HG03135 (cell line): Measurements from ENCODE around the gene ELP1.
"Not testable (repeated sequence)": the region's sequence is repeated elsewhere in the genome, so short reads cannot be mapped to it uniquely, and the experiment has no call there.

Source experiments
- ATAC-seq: cut with Tn5 transposase; IDR thresholded peaks from one replicate; pipeline ENCODE4 v1.9.1; 2021; ENCODE audit warnings: mild to moderate bottlenecking, moderate library complexity; ENCODE audit not compliant: unreplicated experiment

Gene ELP1

DNA sequence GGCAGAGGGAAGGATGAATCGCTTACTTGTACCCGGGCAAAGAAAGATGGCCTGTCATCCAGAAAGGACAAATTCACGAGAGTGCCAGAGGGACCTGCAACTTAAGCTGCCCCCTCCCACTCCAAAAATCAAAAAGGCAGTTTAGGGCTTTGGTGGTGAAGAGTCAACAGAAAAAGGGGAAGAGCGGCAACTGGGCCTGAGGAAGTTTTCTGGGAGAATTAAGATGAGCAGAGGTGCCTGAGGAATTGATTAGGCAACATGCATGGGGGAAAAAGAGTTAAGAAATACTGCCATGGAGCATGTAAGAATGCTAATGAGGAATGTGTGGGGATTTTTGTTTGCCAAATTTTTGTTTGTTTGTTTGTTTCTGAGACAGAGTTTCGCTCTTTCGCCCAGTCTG, 76.4 kb downstream of the ELP1 start:
- ATAC-seq: no peak

DNA sequence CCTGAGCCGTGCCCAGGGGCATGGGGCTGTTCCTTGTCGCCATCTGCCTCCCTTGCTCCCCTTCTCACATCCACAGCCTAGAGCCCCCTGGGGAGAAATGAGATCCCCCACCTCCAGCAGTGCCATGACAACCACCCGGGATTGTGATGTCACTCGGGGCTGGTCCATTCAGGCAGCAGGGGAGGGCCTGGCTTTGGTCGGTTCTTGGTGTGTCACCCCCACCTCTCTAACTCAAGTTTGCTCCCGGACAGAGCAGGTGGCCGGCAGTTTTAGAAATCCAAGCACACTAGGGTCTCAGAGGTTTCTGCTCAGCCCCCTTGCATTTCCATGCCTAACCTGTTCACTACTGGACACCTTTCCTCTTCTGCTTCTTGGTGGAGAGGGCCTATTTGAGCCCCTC, 78.0 kb downstream of the ELP1 start, which contains the start of gene ACTL7B:
TSS of gene ACTL7B (minus strand) at position 99 of the 400 bp plus-strand sequence. CDS start at position 43, 56 bp downstream.
- no peak for ATAC-seq

- no peak for ATAC-seq
These were observed 78.4 kb downstream of the ELP1 start for GRCh38 chr9:108855529-108855886.

DNA sequence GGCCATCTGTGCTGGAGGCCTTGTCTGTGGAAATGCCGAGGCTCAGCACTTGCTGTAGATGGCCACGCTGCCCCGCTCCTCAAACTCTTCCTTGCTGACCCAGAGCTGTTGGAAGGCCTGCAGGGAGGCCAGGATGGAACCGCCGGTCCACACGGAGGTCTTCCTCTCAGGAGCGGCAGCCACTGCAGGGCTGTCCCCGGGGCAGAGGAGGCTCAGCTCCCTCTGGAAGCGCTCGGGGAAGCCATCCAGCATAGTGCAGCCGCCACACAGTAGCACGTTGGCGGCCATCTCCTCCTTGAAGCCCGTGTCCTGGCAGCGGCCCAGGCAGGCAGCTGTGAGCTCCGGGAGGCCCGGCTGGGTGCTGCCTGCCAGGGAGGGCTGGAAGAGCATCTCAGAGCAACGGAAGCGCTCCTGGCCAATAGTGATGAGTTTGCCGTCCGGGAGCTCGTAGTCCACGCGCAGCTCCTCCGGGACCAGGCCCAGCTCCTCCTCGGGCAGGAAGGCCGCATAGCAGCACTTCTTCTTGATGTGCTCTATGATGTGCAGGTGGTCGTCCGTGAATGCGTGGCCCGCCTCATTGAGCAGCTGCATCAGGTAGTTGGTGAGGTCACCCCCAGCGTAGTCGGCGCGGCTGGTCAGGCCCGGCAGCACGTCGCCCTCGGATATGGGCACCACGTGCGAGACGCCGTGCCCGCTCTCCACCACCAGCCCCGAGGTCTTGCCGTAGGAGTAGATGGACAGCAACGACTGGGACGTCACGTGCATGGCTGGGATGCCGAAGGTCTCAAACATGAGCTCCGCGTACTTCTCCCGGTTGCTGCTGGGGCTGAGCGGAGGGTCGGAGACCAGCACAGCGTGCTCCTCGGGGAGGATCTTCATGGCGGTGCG, 79.0 kb downstream of the ELP1 start:
- ATAC-seq: no peak

GRCh38 chr9:108854094-108854493, 79.8 kb downstream of the ELP1 start:
- ATAC-seq: no peak

DNA sequence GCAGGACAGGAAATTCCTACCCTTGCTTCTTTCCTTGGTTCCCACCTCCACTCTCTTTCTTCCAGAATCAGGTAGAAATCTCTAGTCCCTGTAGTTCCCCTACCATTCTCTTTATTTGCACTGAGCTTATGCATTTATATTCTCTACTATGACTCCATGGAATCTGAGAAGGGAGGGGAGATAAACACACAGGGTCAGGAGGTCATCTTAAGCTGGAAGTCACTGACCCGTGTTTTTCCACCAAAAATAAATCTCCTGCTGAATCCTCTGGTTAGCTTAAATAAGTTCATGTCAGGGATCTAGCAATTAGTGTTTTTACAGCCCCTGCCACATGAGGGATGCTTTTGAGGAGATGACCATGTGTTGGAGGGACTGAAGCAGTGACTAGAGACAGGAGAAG, 81.8 kb downstream of the ELP1 start:
- no peak for ATAC-seq

- ATAC-seq: no peak
These were observed 82.8 kb downstream of the ELP1 start for GRCh38 chr9:108851138-108851537.

- ATAC-seq: no peak
These were observed 83.5 kb downstream of the ELP1 start for GRCh38 chr9:108850293-108850897.

- not testable (repeated sequence) for ATAC-seq
These were observed 85.6 kb downstream of the ELP1 start for GRCh38 chr9:108848296-108848695.

- no peak for ATAC-seq
These were observed 88.0 kb downstream of the ELP1 start for GRCh38 chr9:108845947-108846346.

DNA sequence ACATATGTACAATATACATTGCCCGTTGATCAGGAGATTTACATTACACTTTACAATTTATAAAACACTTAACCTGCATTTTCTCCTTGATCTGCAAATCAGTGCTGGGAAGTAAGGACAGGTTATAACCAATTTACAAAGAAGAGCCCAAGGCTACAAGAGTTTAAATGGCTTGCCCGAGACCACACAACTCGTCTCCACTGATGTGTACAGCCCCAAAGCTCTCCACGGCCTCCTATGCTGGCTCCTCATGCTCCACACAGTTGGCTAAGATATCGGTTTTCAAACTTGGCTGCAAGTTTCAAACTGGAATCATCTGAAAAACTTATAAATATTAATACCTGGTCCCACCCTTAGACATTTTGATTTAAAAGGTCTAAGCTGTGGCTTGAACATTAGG, 88.4 kb downstream of the ELP1 start:
- ATAC-seq: no peak

DNA sequence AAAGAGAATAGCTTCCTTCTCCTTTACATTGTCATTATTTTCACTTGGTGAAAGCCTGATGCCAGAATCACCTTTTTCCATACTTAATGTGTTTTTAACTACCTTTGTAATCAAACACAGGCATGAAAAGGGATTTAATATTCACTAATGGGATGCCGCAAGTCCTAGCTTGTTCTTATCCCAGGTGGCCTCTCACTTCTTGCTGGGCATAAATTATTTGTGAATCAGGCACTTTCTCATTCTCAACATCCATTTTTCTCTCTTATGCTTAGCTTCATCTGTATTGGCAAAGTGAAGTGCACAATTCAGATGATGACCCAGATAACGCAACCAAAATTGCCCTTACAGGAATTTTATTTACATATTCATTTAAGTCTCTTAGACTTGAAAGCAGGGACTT, 89.1 kb downstream of the ELP1 start:
- no peak for ATAC-seq

DNA sequence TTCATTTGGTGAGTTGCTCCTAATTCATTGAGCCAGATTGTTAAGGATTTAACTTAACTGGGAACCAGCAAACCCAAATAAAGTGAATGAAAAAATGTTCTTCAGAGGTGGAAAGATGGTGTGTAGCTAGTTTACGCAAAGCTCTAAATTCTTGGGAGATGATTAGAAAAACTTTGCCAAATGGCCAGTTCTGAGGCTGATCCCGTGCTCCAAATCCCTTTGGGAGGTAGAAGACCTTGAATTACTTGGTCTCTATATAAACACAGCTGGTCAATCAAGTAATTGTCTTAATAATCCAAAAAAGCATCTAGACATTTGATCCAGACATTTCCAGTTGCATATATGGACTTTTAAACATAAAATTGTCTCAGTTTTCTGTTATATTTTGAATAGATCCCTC, 89.5 kb downstream of the ELP1 start:
- ATAC-seq: no peak

DNA sequence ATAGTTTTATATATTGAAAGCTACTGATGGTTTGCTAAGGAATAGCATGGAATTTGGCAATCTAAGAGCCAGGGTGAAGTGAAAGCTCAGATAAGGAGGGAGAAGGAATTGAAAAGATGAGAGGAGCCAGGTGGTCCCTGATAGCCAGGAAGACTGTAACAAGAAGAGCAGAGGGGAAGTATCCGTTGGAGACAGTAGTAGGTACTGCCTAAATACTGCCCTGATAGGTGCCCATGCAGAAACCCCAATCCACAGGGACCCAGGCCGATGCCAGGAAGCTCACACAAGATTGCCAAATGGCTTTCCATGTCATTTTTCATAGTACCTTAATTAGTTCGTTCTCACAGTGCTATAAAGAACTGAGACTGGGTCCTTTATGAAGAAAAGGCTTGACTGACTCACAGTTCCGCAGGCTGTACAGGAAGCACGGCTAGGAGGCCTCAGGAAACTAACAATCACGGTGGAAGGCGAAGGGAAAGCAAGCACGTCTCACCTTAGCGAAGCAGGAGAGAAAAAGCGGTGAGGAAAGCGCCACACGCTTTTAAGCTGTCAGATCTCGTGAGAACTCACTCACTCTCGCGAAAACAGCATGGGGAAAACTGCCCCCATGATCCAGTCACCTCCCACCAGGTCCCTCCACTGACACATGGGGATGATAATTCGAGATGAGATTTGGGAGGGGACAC, 91.2 kb downstream of the ELP1 start:
- no peak for ATAC-seq

DNA sequence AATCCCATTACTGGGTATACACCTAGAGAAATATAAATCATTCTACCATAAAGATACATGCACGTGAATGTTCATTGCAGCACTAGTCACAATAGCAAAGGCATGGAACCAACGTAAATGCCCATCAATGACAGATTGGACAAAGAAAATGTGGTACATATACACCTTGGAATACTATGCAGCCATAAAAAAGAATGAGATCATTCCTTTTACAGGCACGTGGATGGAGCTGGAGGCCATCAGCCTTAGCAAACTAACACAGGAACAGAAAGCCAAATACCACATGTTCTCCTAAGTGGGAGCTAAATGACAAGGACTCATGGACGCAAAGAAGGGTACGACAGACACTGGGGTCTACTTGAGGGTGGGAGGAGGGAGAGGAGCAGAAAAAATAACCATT, 94.4 kb downstream of the ELP1 start:
- not testable (repeated sequence) for ATAC-seq

DNA sequence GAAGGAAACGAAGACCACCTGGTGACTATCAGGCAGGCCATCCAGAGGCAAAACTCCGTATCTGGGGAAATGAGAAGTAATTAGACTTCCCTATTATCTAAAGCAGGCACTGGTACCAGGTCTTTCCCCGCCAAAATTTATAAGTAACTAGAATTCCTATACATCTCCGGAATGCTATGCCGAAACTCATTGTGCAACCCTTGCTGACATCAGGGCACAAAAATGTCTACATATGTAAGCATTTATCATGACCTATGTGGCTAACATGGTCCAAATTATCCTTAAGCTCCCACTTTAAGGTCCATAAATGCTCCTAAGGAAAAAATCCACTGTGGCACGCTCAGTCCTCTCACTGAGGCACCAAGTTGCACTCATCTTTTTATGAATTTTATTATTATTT, 95.9 kb downstream of the ELP1 start:
- no peak for ATAC-seq

GRCh38 chr9:108837530-108837929, 96.4 kb downstream of the ELP1 start:
- no peak for ATAC-seq

GRCh38 chr9:108836781-108837180, 97.1 kb downstream of the ELP1 start:
- no peak for ATAC-seq

DNA sequence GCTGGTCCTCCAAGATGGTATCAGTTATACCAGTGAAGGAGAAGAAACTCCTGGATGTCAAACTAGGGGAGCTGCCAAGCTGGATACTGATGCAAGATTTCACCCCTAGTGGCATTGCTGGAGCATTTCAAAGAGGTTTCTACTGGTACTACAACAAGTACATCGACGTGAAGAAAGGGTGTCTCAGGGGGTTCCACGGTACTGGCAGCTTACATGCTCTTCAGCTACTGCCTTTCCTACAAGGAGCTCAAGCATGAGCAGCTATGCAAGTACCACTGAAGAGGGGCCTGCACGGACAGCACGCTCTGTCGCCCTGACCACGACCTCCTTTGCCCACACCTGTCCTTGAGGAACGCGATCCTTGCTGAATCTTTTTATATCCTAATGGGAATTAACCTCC, 97.6 kb downstream of the ELP1 start:
- no peak for ATAC-seq

GRCh38 chr9:108835831-108836230, 98.1 kb downstream of the ELP1 start:
- ATAC-seq: no peak

DNA sequence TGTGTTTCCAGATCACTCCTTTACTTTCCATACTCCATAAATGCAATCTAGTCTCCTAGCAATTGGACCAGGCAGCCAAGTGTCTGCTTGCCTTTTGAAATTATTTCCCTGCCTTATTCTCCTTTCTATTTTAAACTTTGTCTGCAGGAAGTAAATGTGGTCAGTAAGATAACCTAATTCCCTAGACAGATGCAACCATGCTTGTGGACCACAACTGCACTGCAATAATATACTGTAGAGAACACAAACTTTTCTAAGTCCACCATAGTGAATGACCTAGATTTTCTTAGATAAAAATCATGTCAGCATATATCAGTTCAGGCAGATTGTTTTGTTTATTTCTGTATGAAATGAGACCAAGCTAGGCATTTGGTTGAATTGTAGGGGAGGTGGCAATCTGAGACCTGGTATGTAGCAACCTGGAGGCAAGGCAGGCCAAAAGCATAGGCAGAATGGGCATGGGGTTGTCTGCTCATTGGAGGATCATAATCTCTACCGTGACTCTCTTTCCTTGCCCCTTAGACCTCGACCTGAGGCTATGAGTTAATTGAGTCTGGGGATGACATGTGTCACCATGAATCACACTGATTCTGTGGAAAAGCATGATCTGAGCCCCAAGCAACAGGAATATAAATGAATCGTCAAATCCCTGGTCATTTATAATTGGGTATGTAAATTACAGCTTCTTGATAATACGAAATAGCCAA, 98.8 kb downstream of the ELP1 start:
- no peak for ATAC-seq
